Eye (tissue), 1 donor: ENCODE data around the gene SPINK8.
"Not testable (repeated sequence)": the region's sequence is repeated elsewhere in the genome, so short reads cannot be mapped to it uniquely, and the experiment has no call there.

Experiments used
- DNase-seq: peaks from one replicate; pipeline ENCODE4 v3.0.0-alpha.2; 2015

Gene SPINK8

DNA sequence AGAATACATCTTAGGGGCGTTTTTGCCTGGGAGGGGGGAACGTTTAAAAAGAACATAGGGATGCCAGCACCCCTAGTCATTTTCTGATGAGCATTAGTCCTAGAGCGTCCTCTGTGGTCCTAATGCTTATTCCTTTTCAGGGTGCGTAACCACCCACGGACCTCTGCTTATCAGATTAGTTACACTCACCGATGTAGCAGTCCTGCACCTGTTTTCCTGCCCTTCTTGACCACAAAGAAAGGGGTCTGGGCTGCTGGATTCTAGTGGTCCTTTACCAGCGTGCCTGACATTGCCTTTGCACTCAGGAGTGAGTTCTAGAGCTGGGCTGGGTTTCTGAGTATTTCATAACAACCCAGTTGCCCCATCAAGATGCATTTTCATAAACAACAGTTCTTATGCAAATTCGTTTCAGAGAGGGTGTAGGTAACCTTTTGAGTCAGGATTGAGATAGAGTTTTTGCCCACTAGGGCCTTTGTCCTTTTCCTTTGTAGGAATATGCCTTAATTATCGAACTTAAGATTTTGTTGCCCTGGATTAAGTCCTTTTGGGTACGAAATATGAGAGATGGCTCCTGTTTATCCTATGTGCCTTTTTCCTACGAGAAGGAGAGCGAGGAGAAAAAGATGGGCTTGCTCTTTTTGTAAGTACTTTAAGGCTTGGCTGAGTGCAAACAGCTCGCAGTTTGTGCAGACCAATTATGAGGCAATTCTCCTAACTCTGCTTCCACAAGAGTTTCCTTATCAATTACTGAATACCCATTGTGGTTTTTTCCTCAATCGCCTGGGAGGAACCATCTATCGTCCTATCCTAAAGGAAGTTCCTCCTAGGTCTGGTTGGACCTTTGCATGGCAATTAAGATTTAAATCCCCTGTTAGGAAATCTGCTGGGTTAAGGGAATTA is at the start of gene SPINK8:
SPINK8 (minus strand) TSS at position 316 of the 900 bp plus-strand sequence. CDS start 5,320 bp downstream, outside the sequence.
- DNase-seq, result not testable (repeated sequence)

DNA sequence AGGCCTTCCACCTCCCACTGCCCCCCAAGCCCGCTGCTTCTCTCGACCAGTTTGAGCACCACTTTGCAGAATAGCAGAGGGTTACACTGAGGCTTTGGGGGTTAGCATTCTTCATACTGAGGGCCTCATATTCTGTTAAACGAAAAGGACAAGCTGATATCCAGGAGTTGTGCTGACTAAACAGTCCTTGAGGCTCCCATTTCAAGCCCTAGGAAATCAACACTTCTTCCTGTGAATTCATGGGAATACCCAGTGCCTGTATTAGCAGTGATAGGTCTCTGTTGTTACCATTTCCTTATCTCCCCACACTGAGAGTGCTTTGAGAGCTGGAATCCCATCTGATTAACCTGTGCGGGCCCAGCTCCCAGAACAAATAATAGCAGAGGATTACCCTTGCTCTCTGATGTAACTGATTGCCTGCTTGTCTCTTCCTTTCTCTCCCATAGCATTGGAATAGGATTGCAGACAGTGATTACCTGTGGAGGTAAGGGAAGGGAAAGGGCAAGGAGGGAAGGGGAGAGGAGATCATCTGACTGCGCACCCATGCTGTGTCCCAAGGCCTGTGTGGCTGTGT is 39.5 kb upstream of the SPINK8 start:
- no peak for DNase-seq

DNA sequence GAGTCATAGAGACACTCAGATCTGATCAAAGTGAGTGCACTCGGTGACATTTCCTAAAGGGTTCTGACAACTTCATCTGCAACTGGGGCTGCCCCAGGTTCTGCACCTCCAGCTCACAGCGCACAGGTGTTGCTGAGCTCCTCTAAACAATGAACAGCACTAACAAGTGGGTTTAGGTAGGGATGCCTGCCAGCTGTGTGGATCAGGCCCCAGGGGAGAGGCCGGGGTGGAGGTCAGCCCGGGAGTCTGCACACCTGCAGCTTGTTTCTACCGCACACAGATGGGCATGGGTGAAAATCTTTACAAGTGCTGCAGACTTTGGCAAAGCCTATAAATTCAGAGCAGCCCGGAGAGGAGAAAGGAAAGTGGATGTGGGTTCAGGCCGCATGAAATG is 38.9 kb upstream of the SPINK8 start:
- DNase-seq, result no peak

DNA sequence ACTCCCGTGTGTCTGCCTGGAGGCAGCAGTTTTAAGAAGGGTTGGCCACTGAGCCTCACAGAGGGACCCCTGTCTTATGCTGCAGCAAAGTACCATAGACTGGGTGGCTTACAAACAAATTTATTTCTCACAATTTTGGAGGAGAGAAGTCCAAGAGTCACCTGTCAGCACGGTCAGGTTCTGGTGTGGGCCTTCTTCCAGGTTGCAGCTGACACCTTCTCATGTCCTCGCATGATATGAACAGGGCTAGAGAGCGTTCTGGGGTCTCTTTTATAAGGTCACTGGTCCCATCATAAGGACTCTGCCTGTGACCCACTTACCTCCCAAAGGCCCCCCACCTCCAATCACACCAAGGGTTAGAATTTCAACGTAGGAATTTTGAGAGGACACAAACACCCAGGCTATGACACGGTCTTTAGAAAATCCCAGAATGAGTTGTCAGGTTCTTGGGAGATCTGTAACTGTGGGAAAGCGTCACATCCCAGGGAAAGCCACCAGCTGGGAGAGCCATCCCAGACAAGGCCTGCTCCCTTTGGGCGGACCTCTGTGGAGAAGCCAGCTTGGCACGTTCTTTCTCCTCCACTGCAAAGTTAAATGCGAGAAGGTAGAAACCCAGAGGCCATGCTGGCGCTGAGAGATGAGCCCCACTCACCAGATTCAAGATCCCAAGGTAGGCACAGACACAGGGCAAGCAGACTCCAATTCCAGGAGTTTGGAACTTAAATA is 38.4 kb upstream of the SPINK8 start, which contains the start of gene FBXW12:
FBXW12 (plus strand) TSS at position 569 of the 726 bp plus-strand sequence. CDS start 549 bp downstream, outside the sequence.
- no peak for DNase-seq

DNA sequence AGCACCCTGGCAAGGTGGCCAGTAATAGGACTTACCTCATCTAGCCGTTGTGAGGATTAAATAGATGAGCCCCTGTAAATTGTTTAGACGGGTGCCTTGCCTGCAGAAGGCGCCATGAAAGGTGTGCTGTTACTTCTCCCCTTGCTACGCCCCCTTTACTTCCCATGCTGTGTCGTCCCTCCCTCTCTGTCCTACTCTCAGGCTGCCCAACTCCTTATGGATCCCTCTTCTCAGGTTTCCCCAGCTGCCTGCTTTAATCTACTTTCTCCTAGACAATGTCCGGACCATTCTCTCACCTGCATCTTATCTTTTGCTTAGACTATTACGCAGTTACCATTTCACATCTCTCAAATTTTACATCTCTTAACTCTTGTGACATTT is 36.9 kb upstream of the SPINK8 start:
- no peak for DNase-seq

DNA sequence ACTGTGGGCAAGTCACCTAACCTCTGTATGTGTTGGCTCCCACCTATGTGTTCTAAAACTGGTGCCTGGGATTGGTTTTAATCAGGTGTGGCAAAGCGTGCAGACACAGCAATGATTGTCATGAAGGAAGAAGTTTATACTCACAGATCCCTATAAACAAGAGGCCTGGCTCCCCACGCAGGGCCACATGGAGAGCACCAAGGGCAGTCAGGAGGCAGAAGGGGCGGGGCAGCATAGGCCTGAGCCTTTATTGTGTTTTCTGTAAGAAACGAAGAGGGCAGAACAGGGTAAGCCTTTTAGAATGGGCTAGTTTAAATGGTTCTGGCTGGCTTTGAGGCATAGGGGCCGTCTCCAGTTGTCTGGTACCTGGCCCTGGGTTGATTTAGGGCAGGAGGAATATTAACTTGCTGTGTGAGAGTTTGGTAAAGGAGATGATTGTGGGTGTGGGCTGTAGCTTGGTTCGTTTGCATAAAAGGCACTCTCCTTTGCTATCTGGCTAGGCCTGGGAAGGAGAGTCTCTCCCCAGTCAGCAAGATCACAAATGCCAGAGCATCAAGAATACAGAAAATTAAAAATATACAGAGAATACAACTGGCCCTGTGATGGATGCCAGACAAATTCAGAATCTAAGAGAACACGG is 36.4 kb upstream of the SPINK8 start:
- DNase-seq, result no peak

DNA sequence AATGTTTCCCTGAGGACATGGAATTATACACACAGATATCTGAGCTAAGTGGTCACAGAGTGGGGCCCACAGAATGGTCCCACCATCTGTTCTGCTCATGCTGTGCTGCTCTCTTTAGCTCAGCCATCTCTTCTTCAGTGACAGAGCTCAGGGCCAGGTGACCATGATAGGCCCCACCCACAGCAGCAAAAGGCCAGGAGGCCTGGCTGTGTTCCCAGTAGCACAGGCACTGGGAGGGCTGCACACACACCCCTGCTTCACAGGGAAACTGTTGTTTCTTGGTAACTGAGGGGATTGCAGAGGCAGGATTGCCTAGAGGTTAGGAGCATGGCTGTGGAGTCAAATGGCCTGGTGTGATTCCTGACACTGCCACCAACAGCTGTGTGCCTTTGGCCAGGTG is 33.7 kb upstream of the SPINK8 start:
- DNase-seq, result peak; percentile 15

DNA sequence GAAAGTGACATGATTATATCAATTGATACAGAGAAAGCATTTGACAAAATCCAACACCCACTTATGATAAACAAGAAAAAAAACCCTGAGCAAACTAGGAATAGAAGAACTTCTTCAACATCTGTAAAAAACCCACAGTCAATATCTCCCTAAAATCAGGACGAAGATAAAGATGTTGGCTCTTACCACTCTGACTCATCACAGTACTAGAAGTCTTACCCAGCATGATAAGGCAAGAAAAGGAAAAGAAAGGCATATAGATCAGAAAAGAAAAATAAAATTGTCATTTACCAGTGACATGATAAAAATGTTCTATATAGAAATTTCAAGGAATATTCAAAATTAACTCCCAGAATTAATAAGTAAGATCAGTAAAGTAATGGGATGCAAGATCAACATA is 31.4 kb upstream of the SPINK8 start:
- no peak for DNase-seq

DNA sequence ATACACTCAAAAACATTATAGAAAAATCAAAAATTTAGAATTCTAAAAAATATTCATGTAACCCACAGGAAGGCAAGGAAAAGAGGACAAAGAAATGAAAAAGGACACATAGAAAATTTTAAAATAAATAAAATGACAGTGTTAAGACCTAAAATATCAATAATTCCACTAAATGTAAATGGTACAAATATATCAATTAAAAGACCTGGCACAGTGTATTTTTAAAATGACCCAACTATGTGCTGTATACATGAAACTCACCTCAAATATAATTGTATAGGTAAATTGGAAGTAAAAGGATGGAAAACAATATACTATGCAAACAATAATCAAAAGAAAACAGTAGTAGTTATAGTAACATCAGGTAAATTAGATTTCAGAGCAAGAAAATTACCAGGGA is 28.5 kb upstream of the SPINK8 start:
- DNase-seq, result no peak

DNA sequence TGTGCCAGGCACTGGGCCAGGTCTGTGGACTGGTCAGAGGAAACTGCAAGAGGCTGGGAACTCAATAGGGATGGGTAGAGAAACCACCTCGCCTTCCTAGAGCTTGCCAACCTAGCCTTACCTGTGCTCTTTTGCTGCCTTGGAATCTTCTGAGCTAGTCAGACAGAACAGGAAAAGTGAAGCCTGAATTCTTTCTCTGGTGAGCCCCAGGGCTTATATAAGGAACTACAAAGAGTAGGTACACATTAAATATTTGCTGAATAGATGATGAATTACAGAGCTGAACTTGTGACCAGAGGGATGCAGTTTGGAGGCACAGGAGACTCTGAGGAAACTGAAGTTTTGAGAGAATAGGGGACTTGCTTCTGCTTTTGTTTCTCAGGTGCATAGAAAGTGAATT is 23.0 kb upstream of the SPINK8 start:
- DNase-seq, result no peak

DNA sequence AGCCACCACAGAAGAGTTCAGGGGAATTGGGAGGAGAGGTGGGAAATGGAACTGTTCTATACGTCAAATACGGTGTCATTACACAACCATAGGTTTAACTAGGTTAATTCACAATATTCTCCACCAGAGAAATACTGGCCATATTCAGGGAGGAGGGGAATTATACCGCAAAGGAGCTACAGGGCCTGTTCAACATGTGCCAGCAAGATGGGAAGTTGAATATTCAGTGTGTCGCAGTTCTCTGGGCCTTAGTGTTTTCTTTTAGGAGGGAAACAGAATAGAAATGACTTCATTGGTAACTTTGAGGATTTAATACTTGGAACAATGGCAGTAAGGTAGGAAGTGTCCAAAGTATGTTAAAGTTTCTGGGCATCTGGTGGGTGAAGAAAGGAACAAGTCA is 20.5 kb upstream of the SPINK8 start:
- no peak for DNase-seq

DNA sequence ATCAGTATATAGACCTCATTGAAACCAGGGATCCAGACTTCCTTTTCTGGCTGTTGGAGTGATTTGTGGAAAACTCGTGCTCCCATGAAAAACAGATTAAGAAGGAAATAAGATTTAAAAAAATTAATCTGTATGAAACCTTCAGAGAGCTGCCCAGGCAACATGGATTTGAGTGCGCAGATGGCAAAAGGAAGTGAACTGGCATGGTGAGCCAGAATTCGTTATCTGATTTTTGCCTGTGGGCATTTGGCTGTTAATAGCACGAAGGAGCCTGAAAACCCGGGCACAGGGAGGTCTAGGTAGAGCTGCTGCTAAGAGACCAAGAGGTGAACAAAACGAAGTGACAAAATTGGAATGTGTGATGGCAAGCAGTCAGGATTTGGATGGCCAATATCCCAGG is 19.1 kb upstream of the SPINK8 start:
- no peak for DNase-seq

DNA sequence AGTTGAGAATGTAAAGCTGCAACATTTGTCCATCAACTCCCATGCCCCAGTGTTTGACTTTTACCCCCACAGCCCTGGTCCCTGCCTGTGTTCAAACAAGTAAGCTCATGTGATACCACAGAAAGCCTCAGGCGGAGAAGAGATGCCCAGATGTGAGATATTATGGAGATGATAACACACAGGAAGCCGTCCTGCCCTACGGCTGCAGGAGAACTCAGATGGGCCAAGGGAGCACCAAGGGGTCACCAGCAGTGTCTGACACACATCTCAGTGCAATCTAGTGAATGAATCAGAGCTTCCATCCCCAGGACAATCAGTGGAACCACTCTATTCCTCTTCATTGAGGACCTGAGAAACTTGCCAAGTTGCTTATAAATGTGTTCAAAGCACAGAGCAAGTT is 14.0 kb upstream of the SPINK8 start:
- DNase-seq, result no peak

DNA sequence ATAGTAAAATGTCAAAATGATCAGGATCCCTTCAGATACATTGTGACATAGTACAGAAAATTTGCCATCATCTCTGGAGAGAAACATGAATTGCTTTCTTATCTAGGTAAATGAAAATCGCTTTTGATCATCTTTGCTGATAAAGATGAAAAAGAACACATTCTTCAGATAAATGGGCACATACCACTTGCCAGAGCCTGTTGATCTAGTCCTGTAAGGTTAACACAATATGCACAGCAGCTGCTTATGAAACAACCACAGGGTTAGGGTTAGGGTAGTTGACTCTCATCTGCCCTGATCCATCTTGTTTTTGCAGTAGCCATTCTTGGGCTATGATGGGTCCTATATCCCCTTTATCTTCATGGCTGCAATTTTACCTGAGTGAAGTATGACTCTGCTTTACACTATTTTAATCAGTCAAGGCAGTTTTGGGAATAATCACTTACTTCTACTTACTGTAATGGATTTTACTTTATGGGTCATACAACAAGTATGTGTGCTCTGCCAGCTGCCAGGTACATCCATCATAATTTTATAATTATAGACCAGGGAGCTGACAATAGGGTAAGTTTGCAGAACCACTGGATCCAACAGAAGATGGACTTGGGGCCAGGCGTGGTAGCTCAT is 12.6 kb upstream of the SPINK8 start:
- DNase-seq, result no peak

DNA sequence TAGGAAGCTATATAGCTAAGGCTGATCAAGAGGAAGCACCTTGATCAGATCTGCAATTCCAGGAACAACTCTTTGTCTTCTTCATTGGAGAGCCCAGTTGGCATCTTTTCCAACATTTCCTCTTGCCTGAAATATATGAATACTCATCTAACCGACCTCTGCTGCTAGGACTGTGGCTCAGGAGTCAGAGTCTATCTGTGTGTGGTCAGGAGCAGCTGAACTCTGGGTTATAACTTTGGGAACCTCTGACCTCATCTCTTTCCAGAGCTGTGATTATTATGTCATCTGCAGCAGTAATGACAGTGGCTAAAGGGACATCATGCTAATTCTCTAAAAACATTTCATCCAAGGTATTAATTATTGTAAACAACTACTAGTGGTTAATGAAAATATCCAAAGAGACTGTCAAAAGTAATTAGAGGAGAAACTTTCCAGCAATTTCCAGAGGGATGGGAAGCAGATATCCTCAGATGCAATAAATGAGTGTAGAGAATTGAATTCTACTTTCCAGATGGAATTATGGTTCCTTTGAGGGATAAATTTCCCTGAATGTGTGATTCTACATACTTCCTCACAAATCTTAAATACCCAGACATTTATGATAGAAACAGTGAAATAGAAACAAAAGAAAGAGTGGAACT is 11.5 kb upstream of the SPINK8 start:
- no peak for DNase-seq

DNA sequence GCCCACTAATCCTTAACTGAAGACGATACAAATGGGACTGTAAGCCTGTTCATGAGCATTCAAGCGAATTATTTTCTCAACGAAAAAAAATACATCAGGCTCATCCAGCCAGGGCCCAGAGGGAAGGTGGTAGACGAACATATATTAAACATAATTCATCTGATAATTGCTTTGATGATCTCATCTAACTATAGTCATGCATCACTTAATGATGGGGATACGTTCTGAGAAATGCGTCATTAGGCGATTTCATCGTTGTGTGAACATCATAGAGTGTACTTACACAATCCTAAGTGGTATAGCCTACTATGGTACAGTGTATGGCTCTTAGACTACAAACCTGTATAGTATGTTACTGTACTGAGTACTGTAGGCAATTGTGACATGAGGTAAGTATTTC is 10.0 kb upstream of the SPINK8 start:
- DNase-seq, result no peak

DNA sequence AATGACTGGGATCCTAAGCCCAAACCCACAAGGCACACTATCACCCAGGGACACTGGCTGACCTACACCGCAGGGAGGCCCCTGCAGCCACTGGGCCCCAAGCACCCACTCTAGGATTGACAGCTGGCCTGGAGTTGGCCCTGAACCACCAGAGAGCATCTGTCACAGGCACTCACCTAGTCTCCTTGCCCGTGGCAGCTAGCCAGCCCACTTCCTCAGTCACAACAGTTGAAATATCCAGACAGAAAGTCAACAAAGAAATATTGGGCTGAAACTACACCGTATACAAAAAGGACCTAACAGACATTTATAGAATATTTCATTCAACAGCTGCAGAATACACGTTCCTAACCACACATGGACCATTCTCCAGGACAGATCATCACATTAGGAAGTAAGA is 5.2 kb upstream of the SPINK8 start:
- no peak for DNase-seq

DNA sequence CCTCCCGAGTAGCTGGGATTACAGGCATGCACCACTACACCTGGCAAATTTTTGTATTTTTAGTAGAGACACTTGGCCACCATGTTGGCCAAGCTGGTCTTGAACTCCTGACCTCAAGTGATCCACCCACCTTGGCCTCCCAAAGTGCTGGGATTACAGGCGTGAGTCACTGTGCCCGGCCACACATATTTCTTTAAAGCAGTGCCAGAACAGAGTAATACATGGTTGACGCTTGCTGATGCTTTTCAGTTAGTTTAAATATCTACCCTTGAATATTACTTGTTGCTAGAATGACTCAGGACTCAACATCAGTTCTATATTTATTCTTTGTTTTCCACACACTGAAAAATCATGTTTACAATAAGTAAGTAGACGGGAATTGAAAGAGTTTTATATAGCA is 4.1 kb upstream of the SPINK8 start:
- not testable (repeated sequence) for DNase-seq

DNA sequence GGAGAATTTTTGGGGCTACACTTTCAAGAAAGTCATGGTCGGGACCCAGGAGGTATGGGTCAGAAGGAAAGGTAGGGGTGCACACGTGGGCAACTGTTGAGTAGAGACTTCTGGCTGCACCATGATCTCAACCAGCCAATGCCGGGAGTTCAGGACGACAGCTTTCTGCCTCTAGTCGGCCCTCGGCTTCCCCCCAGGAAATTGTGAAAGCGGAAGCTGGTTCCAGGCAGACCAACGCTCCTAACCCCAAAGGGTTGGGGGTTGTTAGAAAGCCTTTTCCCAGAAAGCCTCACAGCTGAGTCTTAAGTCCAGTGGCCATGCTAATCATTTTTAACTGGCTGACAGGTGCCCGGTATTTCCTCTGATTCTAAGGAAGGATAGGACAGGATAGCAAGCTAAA is 1.8 kb upstream of the SPINK8 start:
- not testable (repeated sequence) for DNase-seq

DNA sequence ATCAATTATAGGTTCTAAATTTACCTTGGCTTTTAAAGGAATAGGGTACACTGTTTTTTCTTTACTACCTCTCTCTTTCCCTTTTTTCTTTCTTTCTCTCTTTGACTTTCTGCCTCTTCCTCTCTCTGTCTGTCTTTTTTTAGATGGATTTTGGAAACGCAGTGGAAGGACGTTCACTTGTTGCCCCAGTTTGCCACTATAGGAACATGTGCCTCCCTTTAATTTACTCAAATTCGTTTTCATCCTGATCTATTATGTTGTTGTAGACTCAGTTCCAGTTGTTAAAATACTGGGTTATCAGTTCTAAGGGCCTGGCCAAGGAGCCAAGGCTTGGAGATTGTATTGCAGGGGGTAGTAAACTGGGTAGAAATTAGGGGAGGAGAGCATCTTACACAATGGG is 1.1 kb upstream of the SPINK8 start:
- DNase-seq, result no peak

DNA sequence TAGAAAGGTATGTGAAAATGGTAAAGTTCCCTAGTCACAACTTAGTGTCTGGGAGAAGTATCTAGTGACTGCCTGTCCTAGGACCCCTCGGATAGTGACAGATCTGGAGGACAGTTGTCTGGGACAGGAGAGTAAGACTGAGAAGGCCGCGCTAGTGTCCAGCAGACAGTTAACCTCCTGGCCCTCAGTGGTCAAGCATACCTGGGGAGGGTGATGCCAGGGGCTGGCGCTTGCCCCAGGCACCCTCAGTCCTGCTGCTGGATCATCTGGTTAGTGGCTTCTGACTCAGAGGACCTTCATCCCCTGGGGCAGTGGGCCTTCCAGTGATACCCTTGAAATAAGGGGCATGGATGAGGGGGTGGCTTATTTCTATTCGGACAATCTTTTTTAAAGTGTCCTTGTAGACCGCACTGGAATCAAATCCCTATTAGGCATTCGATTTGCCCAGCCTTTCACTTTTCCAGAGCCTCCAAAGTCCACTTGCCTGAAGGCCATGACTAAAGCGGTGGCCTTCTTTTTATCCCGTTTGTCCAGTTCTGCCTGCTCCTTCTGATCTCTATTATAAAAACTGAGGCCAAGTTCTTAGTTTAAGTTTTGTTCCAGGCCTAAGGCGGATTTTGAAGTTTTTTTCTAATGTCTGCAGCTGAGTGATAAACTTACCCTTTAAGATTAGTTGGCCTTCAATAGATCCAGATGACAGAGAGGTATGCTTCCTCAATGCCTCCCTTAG is 1.6 kb downstream of the SPINK8 start:
- DNase-seq, result not testable (repeated sequence)

DNA sequence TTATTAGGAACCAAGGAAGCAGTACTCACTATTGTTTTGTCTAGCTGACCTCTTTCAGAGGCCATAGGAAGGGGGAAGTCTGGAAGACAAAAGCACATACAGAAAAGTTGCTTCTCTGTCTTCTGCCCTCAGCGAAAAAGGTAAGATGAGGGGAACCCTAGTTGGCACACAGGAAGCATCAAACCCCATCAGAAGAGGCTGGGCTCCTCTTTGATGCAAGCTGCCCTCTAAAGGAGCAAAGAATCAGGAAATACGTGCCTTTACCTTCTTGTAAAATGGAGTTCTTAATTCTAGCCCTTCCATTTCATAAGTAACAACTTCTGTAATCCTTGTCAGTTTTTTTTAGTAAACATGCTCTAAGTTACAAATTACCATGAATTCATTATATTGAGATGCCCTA is 12.5 kb downstream of the SPINK8 start:
- no peak for DNase-seq
